Measurements from ENCODE around the gene MYZAP. TPM values are rescaled to one million over a fixed set of nuclear protein-coding genes. Genes with fewer than 3 reads are reported as not detected.

Gene MYZAP
- total RNA-seq, 1 experiment from 2014 or later, result 1.1 TPM

GRCh38 chr15:57582090-57582489, 9.6 kb upstream of the MYZAP start:
- Histone ChIP-seq H3K9me3 (ENCODE audit: control insufficient read depth, insufficient read depth, low read depth, low read length) (no peaks in the 10 kb centered on the region), H3K36me3 (ENCODE audit: control insufficient read depth, insufficient read depth, low read length) (no peaks in the 10 kb centered on the region), H3K4me3 (ENCODE audit: low read depth in 2 of 2, low read length in 2 of 2) (no peak overlapping the region), H3K4me1 (ENCODE audit: control insufficient read depth, insufficient read depth, low read length) (no peaks in the 10 kb centered on the region), H3K27ac (ENCODE audit: low read length) (no peak overlapping the region), H3K27me3 (ENCODE audit: control insufficient read depth, insufficient read depth, low read length) (peaks cover 4% of the 10 kb centered on the region; the same call in 1 of the 2 replicates)
- intact Hi-C loops (cut with micrococcal nuclease; ENCODE audit: unreplicated experiment), result no loop called here
- no peak for DNase-seq (ENCODE audit: low read depth, low spot score)
- BruUV-seq (replicated peaks), result no TSS peak
- CTCF ChIA-PET, result interaction anchor here (0.6 kb wide), 1 partner anchor 52 kb away, joined by 3 read pairs; no protein-coding TSS in a partner anchor
- no peak for ATAC-seq
- TF ChIP-seq POLR2AphosphoS5 (IDR thresholded peaks at IDR 0.05; ENCODE audit: low read depth, low read length) (no peak), CTCF (IDR thresholded peaks at IDR 0.05) (no peak), SIN3A (IDR thresholded peaks at IDR 0.05; ENCODE audit: borderline replicate concordance, insufficient read depth, low read depth, low read length) (no peak), TCF7L2 (IDR thresholded peaks at IDR 0.05; ENCODE audit: low read depth, low read length) (no peak), REST (IDR thresholded peaks at IDR 0.05; ENCODE audit: insufficient read depth in 1 of 2, low read depth in 2 of 2, low read length in 1 of 2) (no peak)
- in situ Hi-C loops (cut with HindIII; ENCODE audit: low pct_unique_long_range_greater_than_20kb, low sequenced_read_pairs), result no loop called here
- POLR2A ChIA-PET, result no interaction called here

GRCh38 chr15:57583282-57583681, 8.4 kb upstream of the MYZAP start:
- Histone ChIP-seq H3K4me3 (ENCODE audit: low read depth in 2 of 2, low read length in 2 of 2) (no peak overlapping the region), H3K9me3 (ENCODE audit: control insufficient read depth, insufficient read depth, low read depth, low read length) (no peaks in the 10 kb centered on the region), H3K36me3 (ENCODE audit: control insufficient read depth, insufficient read depth, low read length) (no peaks in the 10 kb centered on the region), H3K27me3 (ENCODE audit: control insufficient read depth, insufficient read depth, low read length) (peaks cover 2% of the 10 kb centered on the region; the same call in 1 of the 2 replicates), H3K4me1 (ENCODE audit: control insufficient read depth, insufficient read depth, low read length) (no peaks in the 10 kb centered on the region), H3K27ac (ENCODE audit: low read length) (no peak overlapping the region)
- intact Hi-C loops (cut with micrococcal nuclease; ENCODE audit: unreplicated experiment) (no loop called here), in situ Hi-C loops (cut with HindIII; ENCODE audit: low pct_unique_long_range_greater_than_20kb, low sequenced_read_pairs) (no loop called here)
- no peak for TF ChIP-seq CTCF (IDR thresholded peaks at IDR 0.05)
- no peak for TF ChIP-seq REST (IDR thresholded peaks at IDR 0.05; ENCODE audit: insufficient read depth in 1 of 2, low read depth in 2 of 2, low read length in 1 of 2)
- no peak for TF ChIP-seq POLR2AphosphoS5 (IDR thresholded peaks at IDR 0.05; ENCODE audit: low read depth, low read length)
- TF ChIP-seq TCF7L2 (IDR thresholded peaks at IDR 0.05; ENCODE audit: low read depth, low read length), result no peak
- no peak for TF ChIP-seq SIN3A (IDR thresholded peaks at IDR 0.05; ENCODE audit: borderline replicate concordance, insufficient read depth, low read depth, low read length)
- ATAC-seq (no peak), DNase-seq (ENCODE audit: low read depth, low spot score) (no peak)
- ChIA-PET POLR2A (no interaction called here), CTCF (no interaction called here)
- no TSS peak for BruUV-seq (replicated peaks)
